ENCODE results near the gene ZFAND5. TPM values are rescaled to one million over a fixed set of nuclear protein-coding genes. Genes with fewer than 3 reads are reported as not detected.

The ZFAND5 gene
- total RNA-seq, 2 experiments from 2014 or later = 64.1 to 69.0 TPM

Other genes with a start within 250 kb of the ZFAND5 start
- gene GDA, start 215.8 kb downstream of the ZFAND5 start, total RNA-seq = not detected
- not detected for gene TMC1, start 156.4 kb upstream of the ZFAND5 start, total RNA-seq

Measured in activated CD8-positive, alpha-beta T cell treated with anti-CD3 and anti-CD28 coated beads, Interleukin-2, amount 10 ng/mL, durations not matched to agents 7 days and 5 days (primary cell).